Gastrocnemius medialis (tissue), 4 donors: ENCODE measurements around the gene GLTPD2.

Experiments
- POLR2A ChIP-seq, 2 donors: fragments of 450-650 bp; IDR thresholded peaks; one replicate each; pipeline ENCODE4 v1.6.1; 2017; ENCODE audit warnings: antibody characterized with exemption in 2 of 2, mild to moderate bottlenecking in 2 of 2, moderate library complexity in 2 of 2
- TF ChIP-seq, protein P1 (sequence below), 5 experiments: fragments of 450-650 bp in 3 of 5; fragments of 200-600 bp in 2 of 5; sonication (generic) in 2 of 5; IDR thresholded peaks in 4 of 5; conservative IDR thresholded peaks in 1 of 5; 1 replicate in 4 of 5; 2 replicates in 1 of 5; pipeline ENCODE4 v1.5.1; 2016 to 2019; ENCODE audit warnings: antibody characterized with exemption in 5 of 5, mild to moderate bottlenecking in 3 of 5, moderate library complexity in 3 of 5

DNA sequence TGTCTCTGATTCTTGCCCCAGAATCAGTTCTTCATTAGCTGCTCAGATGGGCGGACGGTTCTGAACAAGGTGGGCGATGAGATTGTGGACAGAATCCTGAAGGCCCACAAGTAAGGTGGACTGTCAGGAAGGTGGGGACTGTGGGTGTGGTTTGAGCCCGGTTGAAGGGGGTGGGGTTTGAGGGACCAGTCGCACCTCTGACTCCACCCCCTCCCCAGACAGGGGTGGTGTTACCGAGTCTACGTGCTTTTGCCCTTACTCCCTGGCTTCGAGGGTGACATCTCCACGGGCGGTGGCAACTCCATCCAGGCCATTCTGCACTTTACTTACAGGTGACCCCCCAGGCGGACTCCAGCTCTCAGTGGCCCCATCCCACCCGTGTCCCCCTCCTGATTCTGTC, 29.5 kb downstream of the GLTPD2 start:
- TF ChIP-seq, protein P1, sequence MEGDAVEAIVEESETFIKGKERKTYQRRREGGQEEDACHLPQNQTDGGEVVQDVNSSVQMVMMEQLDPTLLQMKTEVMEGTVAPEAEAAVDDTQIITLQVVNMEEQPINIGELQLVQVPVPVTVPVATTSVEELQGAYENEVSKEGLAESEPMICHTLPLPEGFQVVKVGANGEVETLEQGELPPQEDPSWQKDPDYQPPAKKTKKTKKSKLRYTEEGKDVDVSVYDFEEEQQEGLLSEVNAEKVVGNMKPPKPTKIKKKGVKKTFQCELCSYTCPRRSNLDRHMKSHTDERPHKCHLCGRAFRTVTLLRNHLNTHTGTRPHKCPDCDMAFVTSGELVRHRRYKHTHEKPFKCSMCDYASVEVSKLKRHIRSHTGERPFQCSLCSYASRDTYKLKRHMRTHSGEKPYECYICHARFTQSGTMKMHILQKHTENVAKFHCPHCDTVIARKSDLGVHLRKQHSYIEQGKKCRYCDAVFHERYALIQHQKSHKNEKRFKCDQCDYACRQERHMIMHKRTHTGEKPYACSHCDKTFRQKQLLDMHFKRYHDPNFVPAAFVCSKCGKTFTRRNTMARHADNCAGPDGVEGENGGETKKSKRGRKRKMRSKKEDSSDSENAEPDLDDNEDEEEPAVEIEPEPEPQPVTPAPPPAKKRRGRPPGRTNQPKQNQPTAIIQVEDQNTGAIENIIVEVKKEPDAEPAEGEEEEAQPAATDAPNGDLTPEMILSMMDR (IDR thresholded peaks at IDR 0.05 in 4 of 5, conservative IDR thresholded peaks at IDR 0.05 in 1 of 5) = no peak
- no peak for TF ChIP-seq POLR2A (IDR thresholded peaks at IDR 0.05)
